HG02840 (cell line): ENCODE data around the gene CDC6.
"Not testable (repeated sequence)": the region's sequence is repeated elsewhere in the genome, so short reads cannot be mapped to it uniquely, and the experiment has no call there.

Source experiments
- ATAC-seq: cut with Tn5 transposase; IDR thresholded peaks from one replicate; pipeline ENCODE4 v1.9.1; 2021; ENCODE audit warnings: mild to moderate bottlenecking, moderate library complexity, moderate number of reproducible peaks; ENCODE audit not compliant: unreplicated experiment, low FRiP score

Gene CDC6

DNA sequence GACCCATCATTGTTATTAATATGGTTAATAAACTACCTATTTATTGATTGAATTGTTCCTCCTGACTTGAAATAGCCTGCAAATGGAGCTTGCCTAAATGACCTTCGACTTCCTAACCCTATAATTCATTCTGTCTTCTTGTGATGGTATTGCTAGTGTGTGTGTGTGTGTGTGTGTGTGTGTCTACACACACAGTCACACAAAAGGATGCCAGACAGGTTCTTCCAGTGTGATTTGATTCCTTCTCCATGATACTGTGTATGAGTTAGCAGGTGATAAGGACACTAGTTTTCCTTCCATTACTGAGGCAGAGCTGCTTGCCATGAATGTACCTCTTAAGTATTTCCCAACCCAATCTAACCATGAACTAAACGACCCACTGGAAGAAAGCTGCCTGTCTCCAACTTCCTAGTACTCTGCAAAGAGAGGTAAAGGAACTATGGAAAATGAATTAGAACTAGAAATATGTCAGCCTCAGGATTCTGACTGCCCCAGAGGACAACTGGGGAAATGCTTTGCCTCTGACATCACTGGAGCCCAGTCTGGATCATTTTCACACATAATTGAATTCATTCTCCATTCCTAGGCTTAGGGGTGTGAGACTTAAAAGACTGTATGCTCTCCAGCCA, 3.5 kb upstream of the CDC6 start:
- ATAC-seq = no peak

DNA sequence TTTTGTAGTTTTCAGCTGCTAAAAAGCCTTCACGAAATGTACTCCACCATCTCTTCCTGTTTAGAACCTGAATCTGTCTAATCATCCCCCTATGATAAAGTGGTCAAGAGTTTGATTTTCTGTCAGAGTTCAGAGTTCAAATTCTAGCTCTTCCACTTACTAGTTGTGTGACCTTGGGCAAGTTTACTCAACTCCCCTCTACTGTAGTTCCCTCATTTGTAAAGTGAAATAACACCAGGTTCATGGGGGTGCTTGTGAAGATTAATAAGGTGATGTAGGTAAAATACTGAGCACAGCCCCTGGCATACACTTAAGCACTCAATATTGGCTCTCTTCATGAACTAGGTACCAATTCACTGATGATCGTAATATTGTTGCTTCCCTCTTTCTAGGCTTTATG, 1.2 kb upstream of the CDC6 start:
- no peak for ATAC-seq

DNA sequence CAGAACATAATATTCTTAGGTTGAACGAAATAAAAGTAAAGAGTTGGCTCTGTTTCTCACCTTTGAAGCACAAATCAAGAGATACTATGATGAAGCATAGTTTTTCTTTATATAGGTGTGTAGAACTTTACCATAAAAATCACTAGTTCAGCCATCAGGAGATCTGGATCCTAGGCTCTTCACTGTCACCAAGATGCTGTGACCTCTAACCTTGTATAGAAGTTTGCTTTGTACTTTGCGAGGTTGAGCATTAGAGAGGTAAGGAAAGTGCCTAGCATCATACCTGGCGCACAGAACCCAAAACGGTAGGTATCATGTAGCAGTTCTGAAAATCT, 553 bp upstream of the CDC6 start:
- ATAC-seq = no peak

DNA sequence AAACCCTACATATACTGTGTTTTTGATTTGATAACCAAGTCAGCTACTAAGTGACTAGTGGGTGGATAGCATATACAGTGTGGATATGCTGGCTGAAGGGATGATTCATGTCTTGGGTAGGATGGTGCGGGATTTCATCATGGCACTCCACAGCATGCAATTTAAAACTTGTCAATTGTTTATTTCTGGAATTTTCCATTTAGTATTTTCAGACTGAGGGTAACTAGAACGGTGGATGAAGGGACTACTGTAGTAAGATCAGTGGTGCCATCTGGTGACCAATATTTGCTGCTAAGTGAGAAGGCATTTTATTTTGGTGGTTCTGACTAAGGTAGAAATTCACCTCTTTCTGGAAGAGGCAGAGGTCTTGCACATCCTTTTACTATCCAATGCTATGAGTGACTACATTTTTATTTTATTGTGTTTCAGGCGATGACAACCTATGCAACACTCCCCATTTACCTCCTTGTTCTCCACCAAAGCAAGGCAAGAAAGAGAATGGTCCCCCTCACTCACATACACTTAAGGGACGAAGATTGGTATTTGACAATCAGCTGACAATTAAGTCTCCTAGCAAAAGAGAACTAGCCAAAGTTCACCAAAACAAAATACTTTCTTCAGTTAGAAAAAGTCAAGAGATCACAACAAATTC, 3.1 kb downstream of the CDC6 start:
- ATAC-seq = no peak

DNA sequence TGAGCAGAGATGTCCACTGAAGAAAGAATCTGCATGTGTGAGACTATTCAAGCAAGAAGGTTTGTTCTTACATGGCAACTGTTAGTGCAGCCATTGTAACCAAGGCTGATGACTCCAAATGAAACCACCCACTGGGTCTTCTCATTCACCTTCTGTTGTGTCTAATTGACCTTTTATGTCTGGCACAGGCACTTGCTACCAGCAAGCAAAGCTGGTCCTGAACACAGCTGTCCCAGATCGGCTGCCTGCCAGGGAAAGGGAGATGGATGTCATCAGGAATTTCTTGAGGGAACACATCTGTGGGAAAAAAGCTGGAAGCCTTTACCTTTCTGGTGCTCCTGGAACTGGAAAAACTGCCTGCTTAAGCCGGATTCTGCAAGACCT, 3.6 kb downstream of the CDC6 start:
- no peak for ATAC-seq

DNA sequence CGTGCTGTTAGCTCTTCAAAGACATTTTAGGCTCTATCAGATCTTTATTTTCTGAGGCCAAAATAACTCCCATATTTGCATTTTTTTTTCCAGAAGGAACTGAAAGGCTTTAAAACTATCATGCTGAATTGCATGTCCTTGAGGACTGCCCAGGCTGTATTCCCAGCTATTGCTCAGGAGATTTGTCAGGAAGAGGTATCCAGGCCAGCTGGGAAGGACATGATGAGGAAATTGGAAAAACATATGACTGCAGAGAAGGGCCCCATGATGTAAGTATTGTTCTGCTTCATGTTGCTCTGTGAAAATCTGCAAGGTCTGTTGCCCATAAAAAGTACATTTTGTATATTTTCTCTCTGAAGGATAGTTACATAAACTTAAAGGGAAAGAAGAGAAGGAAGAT, 5.7 kb downstream of the CDC6 start:
- no peak for ATAC-seq

DNA sequence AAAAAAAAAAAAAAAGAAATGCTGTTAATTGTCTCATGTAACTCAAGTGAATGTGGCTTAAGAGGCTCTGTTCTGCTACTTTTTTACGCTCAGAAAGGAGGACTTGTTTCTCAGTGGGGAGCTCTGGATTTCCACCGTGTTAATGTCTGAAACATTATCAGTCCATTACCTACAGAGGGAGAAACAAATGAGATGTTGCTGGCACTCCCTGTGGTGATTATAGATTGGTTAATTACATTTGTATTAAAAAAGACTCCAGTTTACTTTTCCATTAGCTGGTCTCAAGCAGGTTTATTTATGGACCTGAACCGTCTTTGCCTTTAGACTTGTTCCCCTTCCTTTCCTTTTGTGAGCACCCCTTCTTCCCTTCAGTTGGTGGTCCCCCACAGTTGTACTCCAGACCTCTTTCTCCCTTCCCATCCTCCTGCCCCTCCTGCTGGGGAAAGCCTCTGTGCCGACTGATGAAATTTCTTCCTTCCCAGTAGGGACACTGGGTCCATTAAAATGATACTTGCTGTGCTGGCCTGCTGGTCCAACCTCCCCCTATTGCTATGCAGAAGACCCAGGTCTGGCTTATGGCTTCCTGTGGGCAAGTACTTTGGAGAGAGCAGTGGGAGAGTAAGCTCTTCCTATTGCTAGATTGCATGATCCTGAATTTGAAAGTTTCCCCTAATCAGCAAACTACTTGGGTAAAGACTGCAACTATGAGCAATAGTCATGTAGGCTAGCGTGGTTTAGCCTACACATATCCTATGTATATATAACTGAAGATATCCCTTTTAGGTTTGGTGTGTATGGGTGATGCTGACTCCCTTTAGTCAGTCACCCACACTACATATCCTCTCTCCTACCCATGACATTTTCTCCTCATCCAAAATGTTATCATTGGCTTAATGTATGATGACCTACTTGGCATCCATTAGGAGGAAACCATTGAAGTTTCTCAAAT, 8.1 kb downstream of the CDC6 start:
- no peak for ATAC-seq

DNA sequence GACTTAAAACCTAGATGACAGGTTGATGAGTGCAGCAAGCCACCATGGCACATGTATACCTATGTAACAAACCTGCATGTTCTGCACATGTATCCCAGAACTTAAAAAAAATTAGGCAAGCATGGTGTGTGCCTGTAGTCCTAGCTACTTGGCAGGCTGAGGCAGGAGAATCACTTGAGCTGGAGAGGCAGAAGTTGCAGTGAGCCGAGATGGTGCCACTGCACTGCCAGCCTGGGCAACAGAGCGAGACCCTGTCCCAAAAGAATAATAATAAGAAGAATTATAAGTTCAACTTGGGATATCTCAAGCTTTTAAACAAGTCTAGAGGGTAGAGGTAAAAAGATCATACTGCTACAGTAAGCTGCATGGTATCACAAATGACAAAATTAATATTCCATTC, 9.8 kb downstream of the CDC6 start:
- no peak for ATAC-seq

DNA sequence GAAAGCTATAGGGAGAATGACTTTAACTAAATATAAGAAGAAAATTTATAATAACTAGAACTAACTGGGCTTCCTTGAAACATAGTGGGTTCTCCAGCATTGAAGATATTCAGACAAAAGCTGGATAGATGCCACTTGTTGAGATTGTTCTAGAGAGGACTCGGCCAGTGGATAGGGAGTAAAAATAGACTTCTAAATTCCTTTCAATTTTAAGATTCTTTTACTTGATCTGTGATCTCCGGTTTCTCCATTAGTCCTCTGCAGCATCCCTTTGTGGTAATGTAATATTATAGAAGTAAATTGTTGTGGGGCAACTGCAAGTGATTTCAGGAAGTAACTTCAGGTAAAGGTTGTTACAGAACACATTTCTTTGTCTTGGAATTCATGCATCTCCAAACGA, 11.0 kb downstream of the CDC6 start:
- no peak for ATAC-seq

DNA sequence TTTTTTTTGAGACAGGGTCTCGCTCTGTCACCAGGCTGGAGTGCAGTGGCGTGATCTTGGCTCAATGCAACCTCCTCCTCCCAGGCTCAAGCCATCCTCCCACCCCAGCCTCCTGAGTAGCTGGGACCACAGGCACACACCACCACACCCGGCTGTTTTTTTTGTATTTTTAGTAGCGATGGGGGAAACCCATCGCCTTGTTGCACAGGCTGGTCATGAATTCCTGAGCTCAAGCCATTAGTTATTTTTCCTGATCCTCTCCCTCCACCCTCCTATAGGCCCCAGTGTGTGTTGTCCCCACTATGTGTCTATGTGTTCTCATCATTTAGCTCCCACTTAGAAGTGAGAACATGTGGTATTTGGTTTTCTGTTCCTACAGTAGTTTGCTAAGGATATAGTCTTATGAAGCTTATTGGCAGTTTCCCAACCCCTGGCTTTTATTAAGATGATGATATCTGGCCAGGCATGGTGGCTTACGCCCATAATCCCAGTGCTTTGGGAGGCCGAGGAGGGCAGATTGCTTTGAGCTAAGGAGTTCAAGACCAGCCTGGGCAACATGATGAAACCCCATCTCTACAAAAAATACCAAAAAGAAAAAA, 11.6 kb downstream of the CDC6 start:
- not testable (repeated sequence) for ATAC-seq

DNA sequence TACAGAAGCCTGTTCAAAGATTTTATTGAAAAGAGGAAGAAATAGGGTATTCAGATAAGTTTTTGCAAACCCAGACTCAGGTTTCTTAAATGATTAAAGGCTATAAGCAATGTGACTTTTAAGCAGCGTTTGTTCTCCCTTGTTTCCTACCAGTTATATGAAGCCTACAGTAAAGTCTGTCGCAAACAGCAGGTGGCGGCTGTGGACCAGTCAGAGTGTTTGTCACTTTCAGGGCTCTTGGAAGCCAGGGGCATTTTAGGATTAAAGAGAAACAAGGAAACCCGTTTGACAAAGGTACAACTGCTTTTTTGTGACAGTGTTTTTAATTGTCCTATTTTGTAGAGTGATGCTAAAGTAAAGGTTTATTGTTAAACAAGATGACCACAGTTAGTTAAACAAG, 13.6 kb downstream of the CDC6 start:
- no peak for ATAC-seq

DNA sequence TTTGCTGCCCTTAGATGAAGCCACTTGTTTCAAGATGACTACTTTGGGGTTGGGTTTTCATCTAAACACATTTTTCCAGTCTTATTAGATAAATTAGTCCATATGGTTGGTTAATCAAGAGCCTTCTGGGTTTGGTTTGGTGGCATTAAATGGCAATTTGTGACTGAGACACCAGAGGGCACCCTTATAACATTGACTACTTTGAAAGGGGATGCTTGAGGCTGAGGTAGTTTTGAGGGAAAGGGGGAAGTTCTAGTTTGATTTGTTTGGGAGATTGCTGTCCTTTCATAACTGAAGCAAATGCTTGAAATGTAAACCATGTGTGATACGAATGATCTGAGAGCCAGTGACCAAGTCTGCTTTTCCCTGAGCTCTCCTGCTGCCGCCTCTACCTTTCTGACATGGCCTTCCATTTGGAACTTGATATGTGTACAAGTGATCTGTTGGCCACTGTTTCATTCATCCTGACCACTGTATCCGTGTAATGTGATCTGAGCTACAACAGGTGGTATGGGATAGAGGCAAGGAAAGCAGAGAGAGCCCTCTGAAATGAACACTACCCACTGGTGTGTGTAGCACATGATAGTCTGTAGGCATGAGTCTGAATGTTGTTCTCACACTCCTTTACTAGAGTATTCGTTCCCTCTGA, 15.5 kb downstream of the CDC6 start:
- ATAC-seq = no peak

DNA sequence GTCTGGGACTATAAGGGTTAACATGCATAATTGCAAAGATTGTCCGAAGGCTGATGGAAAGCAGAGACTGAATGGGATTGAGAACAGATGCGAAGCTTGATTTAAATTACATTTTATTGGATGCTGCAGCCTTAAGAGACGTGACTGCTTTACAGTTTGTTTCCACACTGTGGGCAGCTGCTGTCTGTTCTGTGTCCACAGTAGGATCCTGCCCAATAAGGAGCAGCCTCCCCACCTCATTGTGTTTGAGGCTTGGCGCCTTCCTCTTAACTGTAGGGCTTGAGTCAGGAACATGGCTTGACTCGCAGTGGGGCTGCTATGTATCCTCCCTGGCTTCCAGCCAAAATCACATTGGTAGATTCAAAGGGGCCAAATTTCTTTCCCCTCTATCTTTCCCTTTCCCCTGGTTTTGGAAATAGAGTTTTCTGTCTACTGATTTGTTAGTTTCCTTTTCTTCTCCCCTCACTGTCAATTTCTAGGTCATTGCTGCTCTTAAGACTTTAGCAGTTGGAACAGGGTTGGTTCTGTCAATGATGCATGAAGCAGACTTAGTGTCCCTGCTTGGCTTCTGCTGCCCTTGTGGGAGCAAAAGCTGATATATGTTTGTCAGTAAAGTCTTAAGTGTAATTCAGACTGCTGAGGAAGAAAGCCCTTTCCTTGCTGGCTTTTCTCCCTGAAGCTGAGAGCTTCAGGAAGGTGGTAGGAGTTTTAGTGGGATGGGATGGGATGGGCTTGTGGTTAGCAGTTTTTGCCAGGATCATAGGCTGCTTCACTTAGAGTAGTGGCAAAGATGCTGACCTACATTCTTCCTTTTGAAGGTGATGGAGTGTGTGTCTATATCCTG, 16.3 kb downstream of the CDC6 start:
- ATAC-seq = no peak

DNA sequence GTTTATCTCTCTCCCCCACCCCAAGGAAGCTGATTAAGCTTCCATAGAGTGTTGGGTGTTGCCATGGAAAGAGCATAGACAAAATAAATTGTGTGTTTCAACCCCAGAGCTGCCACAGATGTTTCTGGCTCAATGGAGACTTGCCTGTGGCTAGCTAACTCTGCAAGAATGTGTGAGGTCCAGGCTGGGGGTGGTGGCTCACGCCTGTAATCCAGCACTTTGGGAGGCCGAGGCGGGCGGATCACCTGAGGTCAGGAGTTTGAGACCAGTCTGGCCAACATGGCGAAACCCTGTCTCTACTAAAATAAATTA, 16.8 kb downstream of the CDC6 start:
- ATAC-seq = not testable (repeated sequence)

DNA sequence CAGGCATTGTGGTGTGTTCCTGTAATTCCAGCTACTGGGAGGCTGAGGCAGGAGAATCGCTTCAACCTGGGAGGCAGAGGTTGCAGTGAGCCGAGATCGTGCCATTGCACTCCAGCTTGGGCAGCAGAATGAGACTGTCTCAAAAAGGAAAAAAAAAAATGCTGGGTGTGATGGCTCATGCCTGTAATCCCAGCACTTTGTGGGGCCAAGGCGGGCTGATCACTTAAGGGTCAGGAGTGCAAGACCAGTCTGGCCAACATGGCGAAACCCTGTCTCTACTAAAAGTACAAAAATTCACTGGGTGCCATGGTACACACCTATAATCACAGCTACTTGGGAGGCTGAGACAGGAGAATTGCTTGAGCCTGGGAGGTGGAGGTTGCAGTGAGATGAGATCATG, 17.2 kb downstream of the CDC6 start:
- not testable (repeated sequence) for ATAC-seq

DNA sequence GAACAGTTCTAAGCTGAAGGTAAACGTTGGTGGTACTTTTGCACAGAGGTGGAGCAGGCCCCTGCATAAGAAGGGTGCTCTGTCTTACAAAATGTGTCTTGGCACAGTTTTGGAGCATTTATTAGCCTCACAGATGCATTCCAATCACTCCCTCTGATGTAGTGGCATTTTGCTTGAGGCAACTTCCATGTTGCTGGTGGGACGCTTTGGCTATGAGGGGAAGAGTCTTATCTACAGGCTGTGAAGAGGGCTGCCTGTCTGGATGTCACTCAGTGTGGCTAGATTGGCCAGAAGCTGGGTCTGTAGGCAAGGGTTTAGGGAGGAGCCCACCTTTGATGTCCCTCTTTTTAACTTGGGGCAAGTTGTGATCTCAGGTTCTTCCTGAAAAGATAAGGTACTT, 18.7 kb downstream of the CDC6 start:
- no peak for ATAC-seq

DNA sequence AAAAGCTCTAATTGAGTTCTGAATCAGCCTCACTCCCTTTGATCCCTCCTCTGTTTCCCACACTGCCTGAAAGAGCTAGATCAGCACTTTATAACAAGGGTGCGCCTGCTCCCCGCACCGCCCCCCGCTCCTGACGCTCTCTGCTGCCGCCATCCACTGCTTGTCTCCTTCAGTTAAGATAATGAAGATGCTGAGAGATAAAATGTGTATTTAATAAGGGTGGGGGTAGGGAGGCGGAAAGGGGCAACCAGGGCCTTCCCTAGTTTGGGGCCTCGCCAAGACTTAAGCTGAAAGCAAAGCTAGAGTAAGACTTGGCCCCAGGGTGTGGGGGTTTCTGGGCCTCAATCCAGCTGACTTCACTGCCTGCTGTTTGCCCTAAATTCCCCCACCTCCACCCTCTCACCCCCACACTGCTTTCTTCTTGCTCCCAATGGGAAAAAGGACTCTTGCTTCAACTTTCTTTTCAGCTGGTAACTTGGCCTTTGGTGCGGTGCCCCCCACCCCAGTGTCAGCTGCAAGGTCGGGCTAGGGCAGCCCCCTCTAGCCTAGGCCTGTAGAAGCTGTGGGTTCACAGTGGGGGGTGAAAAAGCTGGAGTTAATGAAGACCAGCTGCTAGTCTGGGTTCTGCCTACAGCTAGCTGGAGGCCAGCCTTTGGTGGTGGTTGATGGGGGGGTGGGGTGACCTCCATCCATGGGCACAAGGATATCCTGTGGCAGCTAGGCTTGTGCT, 19.5 kb downstream of the CDC6 start:
- ATAC-seq = no peak

DNA sequence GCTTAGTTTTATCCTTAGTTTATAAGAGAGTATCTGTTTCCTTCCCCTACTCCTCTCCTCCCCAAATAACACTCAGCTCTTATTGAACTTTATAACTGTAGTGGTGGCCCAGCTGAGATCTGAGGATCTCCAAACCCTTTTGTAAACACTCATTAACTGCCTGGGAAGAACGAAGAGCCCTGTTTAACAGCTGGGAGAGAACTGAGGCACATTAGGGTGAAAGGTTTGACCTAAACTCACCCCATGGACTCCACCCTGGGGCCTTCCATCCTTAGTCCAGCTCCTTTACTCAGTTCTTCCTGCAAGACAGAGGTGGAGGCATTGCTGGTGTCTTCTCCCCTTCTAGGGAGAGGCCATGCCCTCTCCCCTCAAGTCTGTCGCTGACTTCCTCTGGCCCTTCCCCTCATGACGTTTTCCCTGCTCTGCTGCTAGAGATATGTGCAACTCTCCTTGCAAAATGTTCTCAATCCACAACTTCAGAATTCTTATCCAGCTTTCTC, 20.1 kb downstream of the CDC6 start:
- no peak for ATAC-seq
